Endothelial cell of umbilical vein (primary cell): ENCODE results near the gene CYB5A. TPM values are rescaled to one million over a fixed set of nuclear protein-coding genes. Genes with fewer than 3 reads are reported as not detected.

Experiments used
- BruUV-seq: library from RNA; stranded (reverse); fragments of 400-500 nt; replicated peaks from 2 replicates; lab custom pipeline; 2021; lab: Mats Ljungman, UMichigan
- CTCF ChIA-PET: fragments of 300-600, 350-600 bp; sonication (Branson Sonifier 250); formaldehyde crosslinking; loops from one replicate; lab custom pipeline; 2021; ENCODE audit warnings: antibody characterized with exemption, inconsistent platforms; lab: Charles Lee
- POLR2A ChIA-PET: fragments of 300-600, 350-600 bp; sonication (Branson Sonifier 250); formaldehyde crosslinking; loops from one replicate; lab custom pipeline; 2021; ENCODE audit warnings: antibody characterized with exemption, inconsistent platforms; lab: Charles Lee
- DNase-seq: peaks from one replicate; pipeline ENCODE4 v3.0.0-alpha.2; 2011; ENCODE audit warnings: low read depth, low spot score
- FAIRE-seq: peaks from 2 replicates; lab custom pipeline; 2011; peaks lifted over from hg19 to GRCh38; lab: Jason Lieb, UNC
- H2AFZ ChIP-seq: 2 replicates; pipeline ENCODE4 v1.6.0; 2012; ENCODE audit warnings: low read depth, low read length, control low read depth, inconsistent platforms
- H3K27ac ChIP-seq: 2 replicates; pipeline ENCODE4 v1.5.1; 2011; ENCODE audit warnings: low read depth, mild to moderate bottlenecking, control low read depth, low read length, moderate library complexity; ENCODE audit not compliant: insufficient read depth
- H3K27me3 ChIP-seq, 2 experiments: 2 replicates each; pipeline versions ENCODE4 v1.6.0 to v1.6.1; 2011; ENCODE audit warnings: low read length in 2 of 2, mixed read lengths in 1 of 2; ENCODE audit not compliant: control insufficient read depth in 2 of 2, insufficient read depth in 2 of 2
- H3K36me3 ChIP-seq, 2 experiments: 2 replicates in 1 of 2; 3 replicates in 1 of 2; pipeline ENCODE4 v1.5.1; 2011; ENCODE audit warnings: low read length in 2 of 2, mild to moderate bottlenecking in 1 of 2, moderate library complexity in 1 of 2; ENCODE audit not compliant: control insufficient read depth in 2 of 2, insufficient read depth in 2 of 2; ENCODE audit errors: extremely low read depth in 1 of 2
- H3K4me1 ChIP-seq: 3 replicates; pipeline ENCODE4 v1.5.1; 2011; ENCODE audit warnings: mild to moderate bottlenecking, low read length; ENCODE audit not compliant: control insufficient read depth, insufficient read depth; ENCODE audit errors: extremely low read depth
- H3K4me2 ChIP-seq: 2 replicates; pipeline ENCODE4 v1.6.1; 2011; ENCODE audit warnings: low read length, control low read depth, mixed read lengths; ENCODE audit not compliant: insufficient read depth
- H3K4me3 ChIP-seq, 3 experiments: fragments of 200-600 bp in 1 of 3; sonication (generic), shearing (Covaris generic) in 1 of 3; replicated peaks in 1 of 3; 2 replicates each; pipeline ENCODE4 v1.5.1; 2011 to 2016; ENCODE audit warnings: control low read depth in 3 of 3, low read length in 3 of 3, mild to moderate bottlenecking in 2 of 3, inconsistent platforms in 1 of 3, low read depth in 1 of 3, moderate library complexity in 1 of 3; ENCODE audit not compliant: insufficient read depth in 1 of 3
- H3K79me2 ChIP-seq: 2 replicates; pipeline ENCODE4 v1.6.0; 2012; ENCODE audit warnings: low read length, inconsistent platforms; ENCODE audit not compliant: control insufficient read depth, insufficient read depth
- H3K9ac ChIP-seq: replicated peaks from 2 replicates; pipeline ENCODE3; 2011; ENCODE audit warnings: low read length, control low read depth; ENCODE audit not compliant: insufficient read depth; ENCODE audit errors: extremely low read depth
- H3K9me1 ChIP-seq: replicated peaks from 3 replicates; pipeline ENCODE4 v1.6.0; 2011; ENCODE audit warnings: mild to moderate bottlenecking, low read length; ENCODE audit not compliant: control insufficient read depth, insufficient read depth; ENCODE audit errors: extremely low read depth
- H3K9me3 ChIP-seq: replicated peaks from 2 replicates; pipeline ENCODE4 v1.5.1; 2012; ENCODE audit warnings: low read length, inconsistent platforms; ENCODE audit not compliant: control insufficient read depth, insufficient read depth
- H4K20me1 ChIP-seq: replicated peaks from 2 replicates; pipeline ENCODE3; 2011; ENCODE audit warnings: mild to moderate bottlenecking, low read length; ENCODE audit not compliant: control insufficient read depth, insufficient read depth; ENCODE audit errors: extremely low read depth
- GATA2 ChIP-seq: IDR thresholded peaks from 2 replicates; pipeline ENCODE4 v1.7.0; 2011; ENCODE audit warnings: low read depth, mild to moderate bottlenecking, moderate library complexity, mixed read lengths, low read length; ENCODE audit not compliant: insufficient read length, insufficient read depth
- JUN ChIP-seq: IDR thresholded peaks from 2 replicates; pipeline ENCODE4 v1.6.1; 2011; ENCODE audit warnings: borderline replicate concordance, low read depth; ENCODE audit not compliant: insufficient read length, insufficient read depth
- MYC ChIP-seq: IDR thresholded peaks from one replicate; pipeline ENCODE4 v1.6.1; 2011; ENCODE audit warnings: mild to moderate bottlenecking, low read depth, low read length
- POLR2A ChIP-seq: IDR thresholded peaks from 2 replicates; pipeline ENCODE4 v1.6.1; 2012; ENCODE audit warnings: low read depth, mild to moderate bottlenecking, control low read depth, low read length
- POLR2AphosphoS5 ChIP-seq: IDR thresholded peaks from 2 replicates; pipeline ENCODE4 v1.6.1; 2012; ENCODE audit warnings: low read depth, mild to moderate bottlenecking, control low read depth, low read length, moderate library complexity; ENCODE audit not compliant: insufficient read depth
- dilution Hi-C: fragments of 300-500 bp; cut with MboI; formaldehyde crosslinking; loops from one replicate; pipeline ENCODE4 v1.15.0; 2019; ENCODE audit warnings: low sequenced_read_pairs; ENCODE audit not compliant: extremely low pct_ligation_motif_present
- intact Hi-C: fragments of 100-400 bp; cut with micrococcal nuclease; formaldehyde crosslinking; loops from one replicate; pipeline ENCODE4 v1.10.0; 2022
- polyA plus RNA-seq, 4 experiments: library from polyadenylated mRNA; depleted of rRNA in 3 of 4; stranded (reverse) in 3 of 4; unstranded in 1 of 4; fragments of >200 nt; gene quantifications; 2 replicates each; pipeline versions ENCODE4 v1.2.1 to v1.2.3, GENCODE V29; 2011 to 2012; ENCODE audit warnings: missing spikeins in 1 of 4
- total RNA-seq: library from RNA; stranded (reverse); gene quantifications from 2 replicates; pipeline ENCODE4 v1.2.3, GENCODE V29; 2021

The CYB5A gene
- total and polyA plus RNA-seq, 2 donors (not counting 3 experiments of a cell fraction or from before 2014, with no cell fraction given): 24.9 to 74.0 TPM

GRCh38 chr18:74289137-74289536 lies 2.6 kb downstream of the CYB5A start:
- H3K4me3 ChIP-seq: no peak overlapping the region
- TF ChIP-seq JUN (no peak), POLR2AphosphoS5 (no peak), POLR2A (no peak)
- no peaks in the 10 kb centered on the region for H3K27me3 ChIP-seq
- H3K4me2 ChIP-seq: no peak overlapping the region
- H2AFZ ChIP-seq: no peak overlapping the region
- no TSS peak for BruUV-seq
- dilution Hi-C loops: no loop called here
- intact Hi-C loops: no loop called here
- H3K4me1 ChIP-seq: peaks cover 6% of the 10 kb centered on the region
- DNase-seq: no peak
- H3K9ac ChIP-seq: no peak overlapping the region
- no peaks in the 10 kb centered on the region for H4K20me1 ChIP-seq
- H3K27ac ChIP-seq: no peak overlapping the region
- FAIRE-seq: no peak
- H3K79me2 ChIP-seq: no peaks in the 10 kb centered on the region
- H3K9me3 ChIP-seq: no peaks in the 10 kb centered on the region
- ChIA-PET CTCF (interaction anchor here (1.6 kb wide), 1 partner anchor 11 kb away, joined by 3 read pairs; no protein-coding TSS in a partner anchor), POLR2A (no interaction called here)
- H3K9me1 ChIP-seq: no peaks in the 10 kb centered on the region
- H3K36me3 ChIP-seq: no peaks in the 10 kb centered on the region

- no peak overlapping the region for H3K27ac ChIP-seq
- no peak for FAIRE-seq
Observed at GRCh38 chr18:74288730-74289129, 3.0 kb downstream of the CYB5A start.

More at GRCh38 chr18:74288730-74289129, 3.0 kb downstream of the CYB5A start:
- DNase-seq: no peak
- intact Hi-C loops (no loop called here), dilution Hi-C loops (no loop called here)
- Histone ChIP-seq H2AFZ (no peak overlapping the region), H3K9me1 (no peaks in the 10 kb centered on the region), H3K4me1 (peaks cover 6% of the 10 kb centered on the region), H3K9ac (no peak overlapping the region), H3K4me3 (no peak overlapping the region), H3K79me2 (no peaks in the 10 kb centered on the region), H3K27me3 (no peaks in the 10 kb centered on the region), H3K36me3 (no peaks in the 10 kb centered on the region), H3K4me2 (no peak overlapping the region), H4K20me1 (no peaks in the 10 kb centered on the region), H3K9me3 (no peaks in the 10 kb centered on the region)
- POLR2A ChIA-PET: no interaction called here
- BruUV-seq: no TSS peak
- CTCF ChIA-PET: interaction anchor here (1.3 to 1.6 kb wide), 2 partner anchors 11 to 15 kb away, joined by 3 read pairs; no protein-coding TSS in a partner anchor
- TF ChIP-seq POLR2AphosphoS5 (no peak), MYC (no peak), GATA2 (no peak)
